Measurements from ENCODE around the gene M6PR.

DNA sequence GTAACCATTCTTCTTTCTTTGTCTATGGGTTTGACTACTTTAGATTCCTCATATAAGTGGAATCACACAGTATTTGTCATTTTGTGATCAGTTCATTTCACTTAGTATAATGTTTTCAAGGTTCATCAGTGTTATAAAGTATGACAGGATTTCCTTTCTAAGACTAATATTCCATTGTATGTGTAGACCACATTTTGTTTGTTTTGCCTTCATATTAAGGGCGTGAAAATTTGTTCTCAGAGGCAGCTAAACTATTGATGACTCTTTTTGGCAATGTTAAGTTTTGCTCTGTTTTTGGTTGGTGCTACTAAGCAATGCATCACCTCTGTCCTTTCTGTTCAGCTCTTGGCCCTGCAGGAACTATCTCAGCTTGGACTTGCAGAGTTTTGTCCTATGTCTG is 38.2 kb upstream of the M6PR start:
- TF ChIP-seq, protein P1, sequence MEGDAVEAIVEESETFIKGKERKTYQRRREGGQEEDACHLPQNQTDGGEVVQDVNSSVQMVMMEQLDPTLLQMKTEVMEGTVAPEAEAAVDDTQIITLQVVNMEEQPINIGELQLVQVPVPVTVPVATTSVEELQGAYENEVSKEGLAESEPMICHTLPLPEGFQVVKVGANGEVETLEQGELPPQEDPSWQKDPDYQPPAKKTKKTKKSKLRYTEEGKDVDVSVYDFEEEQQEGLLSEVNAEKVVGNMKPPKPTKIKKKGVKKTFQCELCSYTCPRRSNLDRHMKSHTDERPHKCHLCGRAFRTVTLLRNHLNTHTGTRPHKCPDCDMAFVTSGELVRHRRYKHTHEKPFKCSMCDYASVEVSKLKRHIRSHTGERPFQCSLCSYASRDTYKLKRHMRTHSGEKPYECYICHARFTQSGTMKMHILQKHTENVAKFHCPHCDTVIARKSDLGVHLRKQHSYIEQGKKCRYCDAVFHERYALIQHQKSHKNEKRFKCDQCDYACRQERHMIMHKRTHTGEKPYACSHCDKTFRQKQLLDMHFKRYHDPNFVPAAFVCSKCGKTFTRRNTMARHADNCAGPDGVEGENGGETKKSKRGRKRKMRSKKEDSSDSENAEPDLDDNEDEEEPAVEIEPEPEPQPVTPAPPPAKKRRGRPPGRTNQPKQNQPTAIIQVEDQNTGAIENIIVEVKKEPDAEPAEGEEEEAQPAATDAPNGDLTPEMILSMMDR (IDR thresholded peaks at IDR 0.05) = no peak
- TF ChIP-seq POLR2AphosphoS5 (IDR thresholded peaks at IDR 0.05) = no peak
